Uterus (tissue), 4 donors: ENCODE results near the gene FOSB. TPM values are rescaled to one million over a fixed set of nuclear protein-coding genes. Genes with fewer than 3 reads are reported as not detected.

Experiments used
- DNase-seq, 2 donors: peaks; one replicate each; pipeline ENCODE4 v3.0.0-alpha.2; 2019 to 2020
- H3K27ac ChIP-seq, 2 donors: fragments of 200-600 bp; sonication (generic); 1 replicate in 1 of 2; 2 replicates in 1 of 2; pipeline ENCODE4 v1.5.1; 2016 to 2018
- H3K27me3 ChIP-seq, 2 donors: fragments of 200-600 bp; sonication (generic); one replicate each; pipeline ENCODE4 v1.5.1; 2018 to 2019; ENCODE audit warnings: control low read depth in 1 of 2
- H3K36me3 ChIP-seq, 2 donors: fragments of 200-600 bp; sonication (generic); one replicate each; pipeline ENCODE4 v1.5.1; 2019; ENCODE audit warnings: control low read depth in 1 of 2
- H3K4me1 ChIP-seq, 2 donors: fragments of 200-600 bp; sonication (generic); one replicate each; pipeline ENCODE4 v1.5.1; 2018 to 2019; ENCODE audit warnings: control low read depth in 1 of 2
- H3K4me3 ChIP-seq, 2 donors: fragments of 200-600 bp; sonication (generic); 1 replicate in 1 of 2; 2 replicates in 1 of 2; pipeline ENCODE4 v1.5.1; 2018 to 2019; ENCODE audit warnings: mild to moderate bottlenecking in 1 of 2
- H3K9me3 ChIP-seq, 2 donors: fragments of 200-600 bp; sonication (generic); one replicate each; pipeline ENCODE4 v1.5.1; 2019; ENCODE audit warnings: control low read depth in 1 of 2
- POLR2A ChIP-seq, 2 donors: fragments of 450-650 bp; IDR thresholded peaks; one replicate each; pipeline ENCODE4 v1.6.1; 2016; ENCODE audit warnings: antibody characterized with exemption in 2 of 2, mild to moderate bottlenecking in 1 of 2, moderate library complexity in 1 of 2
- intact Hi-C: fragments of 100-400 bp; cut with DNase I; formaldehyde crosslinking; loops from one replicate; pipeline ENCODE4 v1.15.1; 2023; ENCODE audit warnings: low total_unique reads
- total RNA-seq, 4 donors: library from RNA; depleted of rRNA in 3 of 4; stranded (reverse); fragments of >200 nt in 3 of 4; gene quantifications; one replicate each; pipeline versions ENCODE4 v1.1.0 to v1.2.4, GENCODE V29; 2014 to 2023
- TF ChIP-seq, protein P1 (sequence below), 4 experiments: fragments of 200-600 bp in 2 of 4; fragments of 450-650 bp in 2 of 4; sonication (generic) in 2 of 4; IDR thresholded peaks; one replicate each; pipeline ENCODE4 v1.5.1; 2016 to 2019; ENCODE audit warnings: antibody characterized with exemption in 4 of 4, mild to moderate bottlenecking in 2 of 4, moderate library complexity in 1 of 4
- donor health status: DM: yes; HTN: yes; CAD: no.

Gene FOSB
- total RNA-seq, 4 donors from 2014 or later, result 8.1 to 52.1 (median 28.6) TPM; not detected in 1

DNA sequence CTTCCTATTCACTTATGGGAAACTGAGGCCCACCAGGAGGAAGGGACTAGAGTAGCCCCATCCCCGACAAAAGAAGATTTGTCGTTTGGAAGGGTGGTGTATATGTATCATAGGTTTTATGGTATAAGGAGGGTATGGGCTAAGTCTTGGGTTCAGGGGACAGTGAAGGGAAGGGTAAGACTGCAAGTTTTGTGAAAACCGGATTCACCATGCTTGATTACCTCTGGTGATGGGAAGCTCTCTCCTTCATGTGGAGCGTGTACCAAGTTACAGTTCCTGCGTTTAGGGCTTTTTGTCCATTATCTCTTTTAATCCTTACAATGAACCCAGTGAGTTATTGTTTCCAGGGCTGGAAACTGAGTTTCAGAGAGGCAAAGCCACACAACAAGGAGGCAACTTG is 43.3 kb downstream of the FOSB start:
- Histone ChIP-seq H3K27ac (peak overlapping the region in 1 of 2 donors; percentile 96), H3K4me1 (peaks cover 0 to 8% of the 10 kb centered on the region in 2 donors)
- intact Hi-C loops, result no loop called here

DNA sequence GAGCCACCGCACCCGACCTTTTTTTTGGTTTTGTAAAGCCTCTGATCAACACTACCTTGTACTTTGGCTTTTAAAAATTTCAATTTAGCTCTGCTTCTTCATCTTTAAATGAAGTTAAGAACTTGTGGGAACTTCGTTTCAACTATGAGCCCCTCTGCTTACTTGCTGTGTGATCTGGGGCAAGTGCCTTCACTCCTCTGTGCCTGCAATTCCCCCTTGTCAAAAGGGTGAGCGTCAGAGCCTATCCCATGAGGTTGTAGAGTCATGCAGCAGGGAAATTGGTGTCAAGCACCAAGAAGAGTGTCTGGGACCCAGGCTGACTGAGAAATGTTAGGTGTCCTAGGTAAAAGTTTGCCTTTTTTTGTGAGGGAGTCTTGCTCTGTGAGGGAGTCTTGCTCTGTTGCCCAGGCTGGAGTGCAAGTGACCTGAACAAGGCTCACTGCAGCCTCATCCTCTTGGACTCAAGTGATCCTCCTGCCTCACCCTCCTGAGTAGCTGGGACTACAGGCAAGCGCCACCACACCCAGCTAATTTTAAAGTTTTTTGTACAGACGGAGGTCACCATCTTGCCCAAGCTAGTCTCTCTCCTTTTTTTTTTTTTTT is 45.2 kb downstream of the FOSB start:
- no peaks in the 10 kb centered on the region for H3K36me3 ChIP-seq
- no peak for DNase-seq
- TF ChIP-seq POLR2A (IDR thresholded peaks at IDR 0.05), result no peak
- TF ChIP-seq, protein P1, sequence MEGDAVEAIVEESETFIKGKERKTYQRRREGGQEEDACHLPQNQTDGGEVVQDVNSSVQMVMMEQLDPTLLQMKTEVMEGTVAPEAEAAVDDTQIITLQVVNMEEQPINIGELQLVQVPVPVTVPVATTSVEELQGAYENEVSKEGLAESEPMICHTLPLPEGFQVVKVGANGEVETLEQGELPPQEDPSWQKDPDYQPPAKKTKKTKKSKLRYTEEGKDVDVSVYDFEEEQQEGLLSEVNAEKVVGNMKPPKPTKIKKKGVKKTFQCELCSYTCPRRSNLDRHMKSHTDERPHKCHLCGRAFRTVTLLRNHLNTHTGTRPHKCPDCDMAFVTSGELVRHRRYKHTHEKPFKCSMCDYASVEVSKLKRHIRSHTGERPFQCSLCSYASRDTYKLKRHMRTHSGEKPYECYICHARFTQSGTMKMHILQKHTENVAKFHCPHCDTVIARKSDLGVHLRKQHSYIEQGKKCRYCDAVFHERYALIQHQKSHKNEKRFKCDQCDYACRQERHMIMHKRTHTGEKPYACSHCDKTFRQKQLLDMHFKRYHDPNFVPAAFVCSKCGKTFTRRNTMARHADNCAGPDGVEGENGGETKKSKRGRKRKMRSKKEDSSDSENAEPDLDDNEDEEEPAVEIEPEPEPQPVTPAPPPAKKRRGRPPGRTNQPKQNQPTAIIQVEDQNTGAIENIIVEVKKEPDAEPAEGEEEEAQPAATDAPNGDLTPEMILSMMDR (IDR thresholded peaks at IDR 0.05), result no peak
- no peaks in the 10 kb centered on the region for H3K9me3 ChIP-seq
- no peak overlapping the region for H3K4me3 ChIP-seq
- intact Hi-C loops, result no loop called here
- peaks cover 0 to 8% of the 10 kb centered on the region in 2 donors for H3K4me1 ChIP-seq
- no peak overlapping the region for H3K27ac ChIP-seq
- H3K27me3 ChIP-seq, result no peaks in the 10 kb centered on the region

More for the DNA sequence above, 43.3 kb downstream of the FOSB start:
- TF ChIP-seq, protein P1 (IDR thresholded peaks at IDR 0.05), result no peak
- no peak for TF ChIP-seq POLR2A (IDR thresholded peaks at IDR 0.05)
- Histone ChIP-seq H3K27me3 (no peaks in the 10 kb centered on the region), H3K36me3 (no peaks in the 10 kb centered on the region), H3K4me3 (no peak overlapping the region), H3K9me3 (no peaks in the 10 kb centered on the region)
- no peak for DNase-seq

DNA sequence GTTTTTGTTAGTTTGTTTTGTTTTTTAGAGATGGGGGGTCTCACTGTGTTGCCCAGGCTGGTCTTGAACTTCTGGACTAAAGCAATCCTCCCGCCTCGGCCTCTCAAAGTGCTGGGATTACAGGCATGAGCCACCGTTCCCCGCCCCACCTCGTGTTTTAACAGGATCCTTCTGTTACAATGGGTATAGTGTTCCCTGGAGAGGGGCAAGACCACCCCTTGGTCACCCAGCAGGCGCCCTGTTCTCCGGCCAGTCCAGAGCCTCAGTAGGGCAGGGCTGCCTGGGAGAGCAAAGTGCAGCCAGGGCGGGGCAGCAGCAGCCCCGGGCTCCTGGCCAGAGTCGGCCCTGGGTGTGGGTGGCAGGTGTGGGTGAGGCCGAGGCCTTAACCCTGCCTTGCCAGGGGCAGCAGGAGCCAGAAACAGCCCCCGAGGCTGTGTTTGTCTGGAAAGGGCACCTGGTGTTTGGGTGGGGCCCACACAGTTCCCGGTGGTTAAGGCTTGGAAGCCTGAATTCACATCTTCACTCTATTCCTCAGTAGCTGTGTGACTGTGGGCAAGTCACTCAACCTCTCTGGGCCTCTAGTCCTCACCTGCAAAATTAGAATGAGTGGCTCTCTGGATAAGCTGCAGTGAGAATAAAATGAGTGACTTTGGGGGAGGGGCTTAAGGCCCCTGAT is 46.7 kb downstream of the FOSB start:
- TF ChIP-seq POLR2A (IDR thresholded peaks at IDR 0.05), result no peak
- TF ChIP-seq, protein P1 (IDR thresholded peaks at IDR 0.05), result no peak
- intact Hi-C loops, result no loop called here
- H3K36me3 ChIP-seq, result no peaks in the 10 kb centered on the region
- no peaks in the 10 kb centered on the region for H3K27me3 ChIP-seq
- peaks cover 0 to 8% of the 10 kb centered on the region in 2 donors for H3K4me1 ChIP-seq
- H3K9me3 ChIP-seq, result no peaks in the 10 kb centered on the region
- DNase-seq, result no peak
- H3K4me3 ChIP-seq, result no peak overlapping the region
- peak overlapping the region; percentile 30 to 31 for H3K27ac ChIP-seq

DNA sequence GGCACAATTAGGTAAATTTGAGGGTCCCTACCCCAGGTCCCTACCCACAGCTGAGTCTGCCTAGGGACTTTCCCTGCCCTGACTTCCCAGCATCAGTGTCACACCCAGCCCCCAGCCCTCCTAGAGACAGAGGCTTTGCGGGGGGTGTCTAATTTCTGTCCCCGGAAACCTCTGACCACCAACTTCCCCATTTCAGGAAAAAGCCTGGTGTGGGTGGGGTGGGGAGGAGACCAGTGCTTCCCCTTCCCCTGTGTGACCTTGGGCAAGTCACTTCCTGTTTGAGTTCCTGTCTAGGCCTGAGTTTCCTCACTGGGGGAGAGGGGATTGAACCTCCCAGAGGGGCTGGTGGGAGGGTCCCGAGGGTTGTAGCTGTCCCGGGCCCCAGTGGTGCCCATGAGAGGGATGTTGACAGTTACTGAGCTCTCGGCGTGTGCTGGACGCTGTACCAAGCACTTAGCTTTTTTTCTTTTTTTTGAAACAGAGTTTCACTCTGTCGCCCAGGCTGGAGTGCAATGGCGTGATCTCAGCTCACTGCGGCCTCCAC is 47.4 kb downstream of the FOSB start:
- Histone ChIP-seq H3K27ac (peak overlapping the region; percentile 30 to 31), H3K4me3 (no peak overlapping the region), H3K36me3 (no peaks in the 10 kb centered on the region), H3K9me3 (no peaks in the 10 kb centered on the region), H3K27me3 (no peaks in the 10 kb centered on the region), H3K4me1 (peaks cover 0 to 8% of the 10 kb centered on the region in 2 donors)
- DNase-seq, result no peak
- intact Hi-C loops, result no loop called here
- no peak for TF ChIP-seq POLR2A (IDR thresholded peaks at IDR 0.05)
- TF ChIP-seq, protein P1 (IDR thresholded peaks at IDR 0.05), result no peak

DNA sequence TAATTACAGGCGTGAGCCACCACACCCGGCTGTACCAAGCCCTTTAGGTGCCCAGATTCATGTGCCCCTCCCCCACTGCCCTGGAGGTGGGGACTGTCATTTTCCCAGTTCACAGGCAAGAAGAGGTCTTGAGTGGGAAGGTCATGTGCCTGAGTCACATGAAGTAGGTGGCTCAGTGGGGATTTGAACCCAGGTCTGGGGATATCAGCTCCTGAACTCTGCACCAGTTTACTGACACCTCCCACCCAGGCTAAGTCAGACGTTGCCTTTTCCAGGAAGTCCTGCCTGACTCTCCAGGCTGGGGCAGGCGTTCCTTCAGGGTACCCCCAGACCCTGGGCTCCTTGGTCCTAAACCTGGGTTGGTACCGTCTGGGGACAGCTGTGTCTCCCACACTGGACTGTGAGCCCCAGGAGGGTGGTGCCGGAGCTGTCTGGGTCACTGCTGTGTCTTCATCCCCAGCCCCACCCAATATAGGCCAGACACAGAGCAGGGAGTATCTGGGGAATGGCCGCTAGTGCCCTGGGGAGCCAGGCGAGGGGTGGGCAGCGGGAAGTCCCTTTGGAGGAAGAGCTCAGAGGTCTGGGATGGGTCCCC is 48.1 kb downstream of the FOSB start:
- intact Hi-C loops, result no loop called here
- no peaks in the 10 kb centered on the region for H3K27me3 ChIP-seq
- no peak overlapping the region for H3K4me3 ChIP-seq
- TF ChIP-seq POLR2A (IDR thresholded peaks at IDR 0.05), result no peak
- TF ChIP-seq, protein P1 (IDR thresholded peaks at IDR 0.05), result no peak
- no peaks in the 10 kb centered on the region for H3K36me3 ChIP-seq
- H3K9me3 ChIP-seq, result no peaks in the 10 kb centered on the region
- H3K27ac ChIP-seq, result no peak overlapping the region
- no peak for DNase-seq
- peaks cover 0 to 8% of the 10 kb centered on the region in 2 donors for H3K4me1 ChIP-seq
